Measurements from ENCODE around the gene CACYBP.

Gene CACYBP
- 52.8 to 73.0 (median 62.5) reads per million in 3 donors for total RNA-seq

DNA sequence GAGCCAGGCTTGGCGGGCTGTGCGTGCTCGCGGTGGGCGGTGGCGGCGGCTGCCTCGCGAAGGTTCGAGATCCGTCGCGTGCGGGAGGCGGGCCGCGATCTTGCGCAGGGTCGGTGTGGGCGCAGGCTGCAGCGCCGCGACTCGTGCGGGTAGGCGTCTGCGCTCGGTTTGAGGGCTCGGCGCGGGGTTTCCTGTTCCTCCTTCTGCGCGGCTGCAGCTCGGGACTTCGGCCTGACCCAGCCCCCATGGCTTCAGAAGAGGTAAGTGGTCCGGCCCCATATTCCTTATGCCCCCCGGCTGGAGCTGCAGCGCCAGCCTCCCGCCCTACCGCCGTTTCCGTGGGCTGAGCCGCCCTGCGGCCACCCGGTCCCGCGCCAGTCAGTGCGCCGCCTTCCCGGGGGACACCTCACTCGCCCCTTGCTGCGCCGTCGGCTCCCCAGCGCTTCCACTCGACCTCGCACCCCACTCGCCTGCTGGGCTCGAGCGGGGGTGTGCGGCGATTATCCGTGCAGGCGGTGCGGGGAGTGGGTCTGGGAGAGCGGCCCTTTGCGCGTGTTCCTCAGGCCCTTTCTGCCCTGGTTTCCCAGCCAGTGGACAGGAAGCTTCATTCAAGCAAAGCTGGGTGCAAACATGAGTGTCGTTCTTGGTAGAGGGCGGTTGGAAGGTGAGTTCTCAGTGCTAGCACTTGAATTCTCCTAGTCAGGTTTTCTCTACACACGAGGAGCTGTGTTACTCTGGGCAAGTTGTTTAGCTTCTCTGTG lies at the start of gene CACYBP:
Gene CACYBP (plus strand): TSS at position 12 of the 761 bp plus-strand sequence. CDS start 234 bp downstream, at position 246.
- H3K9me3 ChIP-seq (ENCODE audit: control insufficient read depth, low read length): no peaks in the 10 kb centered on the region
- peak within 1 kb of the TSS; percentile 99 for H3K27ac ChIP-seq (ENCODE audit: insufficient read depth, low read length, poor library complexity, severe bottlenecking)
- H3K27me3 ChIP-seq (replicated peaks; ENCODE audit: control insufficient read depth, insufficient read depth, low read length, poor library complexity, severe bottlenecking): no peaks in the 10 kb centered on the region
- no peak for DNase-seq
- no peaks in the 10 kb centered on the region for H3K36me3 ChIP-seq (ENCODE audit: control insufficient read depth, insufficient read depth, low read length)
- H3K4me1 ChIP-seq (ENCODE audit: control insufficient read depth, insufficient read depth, low read length, poor library complexity, severe bottlenecking): peaks cover 18% of the 10 kb centered on the region
- peak within 1 kb of the TSS; percentile 82 for H3K4me3 ChIP-seq (ENCODE audit: insufficient read depth, low read depth, low read length, poor library complexity, severe bottlenecking)

DNA sequence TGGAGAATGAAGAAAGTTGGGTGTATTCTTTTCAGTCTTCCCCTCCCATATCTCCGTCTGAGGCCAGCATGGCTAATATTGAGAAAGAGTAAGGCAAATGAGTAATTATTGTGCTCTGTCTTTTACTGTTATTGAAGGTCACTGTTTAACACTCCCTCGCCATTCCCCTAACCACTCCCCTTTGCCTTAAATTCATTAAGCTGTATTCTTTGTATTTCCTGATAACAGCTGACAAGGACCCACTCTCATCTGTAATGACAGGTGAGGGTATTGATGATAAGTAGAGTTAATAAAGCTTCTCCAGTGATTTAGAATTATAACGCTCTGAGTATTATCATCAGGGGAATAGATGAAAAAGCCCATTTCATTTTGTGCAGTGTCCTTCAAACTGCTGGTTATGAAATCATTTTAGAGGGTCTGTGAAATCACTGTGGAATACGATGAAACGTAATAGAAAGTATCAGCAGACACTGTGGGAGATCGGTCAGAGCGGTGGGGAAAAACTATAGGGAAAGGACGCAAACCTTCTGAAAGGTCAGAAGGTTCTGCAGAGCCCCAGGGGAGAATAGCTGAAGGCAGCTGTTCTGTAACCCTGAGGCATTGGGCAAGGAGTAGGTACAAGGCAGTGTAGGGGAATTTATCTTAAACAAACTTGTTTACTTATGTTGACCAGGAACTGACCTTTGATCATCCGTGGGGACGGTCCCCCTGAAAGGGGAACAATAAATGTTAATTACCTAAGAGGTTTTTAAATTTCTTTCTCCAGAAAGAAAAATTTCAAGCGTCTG lies 46.3 kb upstream of the CACYBP start:
- DNase-seq: no peak
- Histone ChIP-seq H3K9me3 (ENCODE audit: control insufficient read depth, low read length) (no peaks in the 10 kb centered on the region), H3K4me1 (ENCODE audit: control insufficient read depth, insufficient read depth, low read length, poor library complexity, severe bottlenecking) (no peaks in the 10 kb centered on the region), H3K36me3 (ENCODE audit: control insufficient read depth, insufficient read depth, low read length) (no peaks in the 10 kb centered on the region), H3K27me3 (replicated peaks; ENCODE audit: control insufficient read depth, insufficient read depth, low read length, poor library complexity, severe bottlenecking) (no peaks in the 10 kb centered on the region), H3K27ac (ENCODE audit: insufficient read depth, low read length, poor library complexity, severe bottlenecking) (no peak overlapping the region), H3K4me3 (ENCODE audit: insufficient read depth, low read depth, low read length, poor library complexity, severe bottlenecking) (no peak overlapping the region)

GRCh38 chr1:174954073-174954460 lies 45.7 kb upstream of the CACYBP start:
- H3K36me3 ChIP-seq (ENCODE audit: control insufficient read depth, insufficient read depth, low read length): no peaks in the 10 kb centered on the region
- no peaks in the 10 kb centered on the region for H3K27me3 ChIP-seq (replicated peaks; ENCODE audit: control insufficient read depth, insufficient read depth, low read length, poor library complexity, severe bottlenecking)
- no peak for DNase-seq
- H3K4me1 ChIP-seq (ENCODE audit: control insufficient read depth, insufficient read depth, low read length, poor library complexity, severe bottlenecking): no peaks in the 10 kb centered on the region
- no peaks in the 10 kb centered on the region for H3K9me3 ChIP-seq (ENCODE audit: control insufficient read depth, low read length)
- no peak overlapping the region for H3K4me3 ChIP-seq (ENCODE audit: insufficient read depth, low read depth, low read length, poor library complexity, severe bottlenecking)
- H3K27ac ChIP-seq (ENCODE audit: insufficient read depth, low read length, poor library complexity, severe bottlenecking): no peak overlapping the region

DNA sequence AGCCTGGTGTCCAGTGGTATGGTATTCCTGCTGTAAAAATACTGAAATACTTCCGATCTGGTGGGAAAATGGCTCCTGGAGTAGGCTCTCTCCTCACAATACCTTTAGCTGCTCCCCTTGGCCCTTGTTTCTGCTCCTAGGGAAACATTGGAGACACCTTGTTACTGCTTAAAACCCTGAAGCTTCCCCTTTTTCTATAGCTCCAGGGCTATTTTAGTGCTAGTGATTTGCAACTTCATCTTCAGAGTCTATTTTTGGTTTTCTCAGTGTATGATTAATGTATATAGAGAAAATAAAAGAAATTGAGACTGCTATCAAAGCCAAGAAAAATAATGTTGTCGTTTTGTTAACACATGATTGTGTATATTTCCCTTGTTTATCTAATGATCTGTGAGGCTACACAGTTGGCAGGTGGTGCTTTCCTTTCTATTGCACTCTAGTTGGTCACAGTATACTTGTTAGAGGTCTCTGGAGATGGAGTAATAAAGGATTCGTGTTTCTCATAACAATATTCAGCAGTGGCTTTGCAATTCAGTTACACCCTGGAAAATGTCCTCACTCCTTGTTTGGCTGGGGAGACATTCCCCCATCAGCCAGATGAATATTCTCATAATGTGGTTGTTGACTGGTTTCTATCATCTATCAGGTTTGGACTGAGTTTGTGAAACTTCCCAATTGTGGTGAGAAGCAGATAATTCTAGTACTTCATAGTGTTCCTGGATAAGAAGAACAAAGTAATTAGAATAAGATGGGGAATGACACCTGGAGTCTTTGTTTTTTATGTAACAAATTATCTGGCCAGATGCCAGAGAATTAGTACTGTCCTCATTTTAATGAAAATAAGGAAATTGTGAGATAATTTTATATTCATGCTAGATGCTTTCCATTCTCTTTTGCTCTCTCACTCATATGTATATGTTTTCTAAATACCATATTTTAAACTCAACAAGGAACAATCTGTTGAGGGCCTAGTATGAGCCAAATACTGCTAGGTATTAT lies 44.8 kb upstream of the CACYBP start:
- H3K4me3 ChIP-seq (ENCODE audit: insufficient read depth, low read depth, low read length, poor library complexity, severe bottlenecking): no peak overlapping the region
- no peaks in the 10 kb centered on the region for H3K9me3 ChIP-seq (ENCODE audit: control insufficient read depth, low read length)
- no peaks in the 10 kb centered on the region for H3K4me1 ChIP-seq (ENCODE audit: control insufficient read depth, insufficient read depth, low read length, poor library complexity, severe bottlenecking)
- H3K27me3 ChIP-seq (replicated peaks; ENCODE audit: control insufficient read depth, insufficient read depth, low read length, poor library complexity, severe bottlenecking): no peaks in the 10 kb centered on the region
- no peak overlapping the region for H3K27ac ChIP-seq (ENCODE audit: insufficient read depth, low read length, poor library complexity, severe bottlenecking)
- no peak for DNase-seq
- H3K36me3 ChIP-seq (ENCODE audit: control insufficient read depth, insufficient read depth, low read length): no peaks in the 10 kb centered on the region

DNA sequence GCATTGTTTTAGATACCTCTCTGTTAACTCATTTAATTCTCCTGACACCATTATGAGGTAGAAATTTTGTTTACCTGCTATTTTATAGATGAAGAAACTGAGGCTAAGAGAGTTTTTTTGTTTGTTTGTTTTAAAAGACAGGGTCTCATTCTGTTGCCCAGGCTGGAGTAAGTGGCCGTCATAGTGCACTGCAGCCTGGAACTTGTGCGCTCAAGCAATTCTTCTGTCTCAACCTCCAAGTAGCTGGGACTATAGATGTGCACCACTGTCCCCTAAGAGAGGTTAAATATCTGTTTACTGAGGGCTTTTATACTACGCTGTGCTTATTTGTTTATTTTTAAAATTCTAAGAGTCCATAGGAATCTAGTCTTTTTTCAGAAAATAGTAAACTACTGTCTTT lies 43.7 kb upstream of the CACYBP start:
- no peak for DNase-seq
- Histone ChIP-seq H3K4me3 (ENCODE audit: insufficient read depth, low read depth, low read length, poor library complexity, severe bottlenecking) (no peak overlapping the region), H3K27ac (ENCODE audit: insufficient read depth, low read length, poor library complexity, severe bottlenecking) (no peak overlapping the region), H3K9me3 (ENCODE audit: control insufficient read depth, low read length) (no peaks in the 10 kb centered on the region), H3K4me1 (ENCODE audit: control insufficient read depth, insufficient read depth, low read length, poor library complexity, severe bottlenecking) (no peaks in the 10 kb centered on the region), H3K27me3 (replicated peaks; ENCODE audit: control insufficient read depth, insufficient read depth, low read length, poor library complexity, severe bottlenecking) (no peaks in the 10 kb centered on the region), H3K36me3 (ENCODE audit: control insufficient read depth, insufficient read depth, low read length) (no peaks in the 10 kb centered on the region)

GRCh38 chr1:174956976-174957375 lies 42.8 kb upstream of the CACYBP start:
- H3K36me3 ChIP-seq (ENCODE audit: control insufficient read depth, insufficient read depth, low read length): no peaks in the 10 kb centered on the region
- no peaks in the 10 kb centered on the region for H3K4me1 ChIP-seq (ENCODE audit: control insufficient read depth, insufficient read depth, low read length, poor library complexity, severe bottlenecking)
- H3K27me3 ChIP-seq (replicated peaks; ENCODE audit: control insufficient read depth, insufficient read depth, low read length, poor library complexity, severe bottlenecking): no peaks in the 10 kb centered on the region
- H3K27ac ChIP-seq (ENCODE audit: insufficient read depth, low read length, poor library complexity, severe bottlenecking): no peak overlapping the region
- no peaks in the 10 kb centered on the region for H3K9me3 ChIP-seq (ENCODE audit: control insufficient read depth, low read length)
- DNase-seq: no peak
- no peak overlapping the region for H3K4me3 ChIP-seq (ENCODE audit: insufficient read depth, low read depth, low read length, poor library complexity, severe bottlenecking)

- DNase-seq: no peak
- Histone ChIP-seq H3K4me3 (ENCODE audit: insufficient read depth, low read depth, low read length, poor library complexity, severe bottlenecking) (no peak overlapping the region), H3K27me3 (replicated peaks; ENCODE audit: control insufficient read depth, insufficient read depth, low read length, poor library complexity, severe bottlenecking) (no peaks in the 10 kb centered on the region), H3K4me1 (ENCODE audit: control insufficient read depth, insufficient read depth, low read length, poor library complexity, severe bottlenecking) (no peaks in the 10 kb centered on the region), H3K9me3 (ENCODE audit: control insufficient read depth, low read length) (no peaks in the 10 kb centered on the region), H3K27ac (ENCODE audit: insufficient read depth, low read length, poor library complexity, severe bottlenecking) (no peak overlapping the region), H3K36me3 (ENCODE audit: control insufficient read depth, insufficient read depth, low read length) (no peaks in the 10 kb centered on the region)
Observed at GRCh38 chr1:174957829-174958228, 41.9 kb upstream of the CACYBP start.

DNA sequence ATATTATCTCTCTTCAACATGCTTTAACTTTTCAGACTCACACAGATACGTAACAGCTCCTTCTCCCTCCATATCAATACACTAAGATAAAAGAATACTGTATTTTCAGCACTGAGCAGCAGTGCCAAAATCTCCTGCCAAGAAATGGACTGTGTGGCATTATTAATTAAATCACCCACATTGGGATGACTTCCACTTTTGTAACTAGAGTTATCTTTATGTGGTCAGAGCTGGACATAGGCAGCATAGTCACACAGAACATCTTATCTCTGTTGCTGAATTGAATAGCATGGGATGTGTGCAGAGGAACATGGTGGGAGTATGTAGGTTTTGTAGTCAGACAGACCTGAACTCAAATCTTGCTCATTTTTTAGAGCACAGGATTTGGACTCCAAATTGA lies 41.4 kb upstream of the CACYBP start:
- Histone ChIP-seq H3K4me1 (ENCODE audit: control insufficient read depth, insufficient read depth, low read length, poor library complexity, severe bottlenecking) (peaks cover 4% of the 10 kb centered on the region), H3K27me3 (replicated peaks; ENCODE audit: control insufficient read depth, insufficient read depth, low read length, poor library complexity, severe bottlenecking) (no peaks in the 10 kb centered on the region)
- DNase-seq: no peak

GRCh38 chr1:174960362-174960761 lies 39.4 kb upstream of the CACYBP start:
- Histone ChIP-seq H3K36me3 (ENCODE audit: control insufficient read depth, insufficient read depth, low read length) (no peaks in the 10 kb centered on the region), H3K4me1 (ENCODE audit: control insufficient read depth, insufficient read depth, low read length, poor library complexity, severe bottlenecking) (peaks cover 18% of the 10 kb centered on the region), H3K9me3 (ENCODE audit: control insufficient read depth, low read length) (no peaks in the 10 kb centered on the region), H3K27me3 (replicated peaks; ENCODE audit: control insufficient read depth, insufficient read depth, low read length, poor library complexity, severe bottlenecking) (no peaks in the 10 kb centered on the region), H3K27ac (ENCODE audit: insufficient read depth, low read length, poor library complexity, severe bottlenecking) (no peak overlapping the region), H3K4me3 (ENCODE audit: insufficient read depth, low read depth, low read length, poor library complexity, severe bottlenecking) (no peak overlapping the region)
- no peak for DNase-seq

More for the DNA sequence above, 41.4 kb upstream of the CACYBP start:
- no peaks in the 10 kb centered on the region for H3K36me3 ChIP-seq (ENCODE audit: control insufficient read depth, insufficient read depth, low read length)
- H3K4me3 ChIP-seq (ENCODE audit: insufficient read depth, low read depth, low read length, poor library complexity, severe bottlenecking): no peak overlapping the region
- no peaks in the 10 kb centered on the region for H3K9me3 ChIP-seq (ENCODE audit: control insufficient read depth, low read length)
- no peak overlapping the region for H3K27ac ChIP-seq (ENCODE audit: insufficient read depth, low read length, poor library complexity, severe bottlenecking)

Measured in effector memory CD4-positive, alpha-beta T cell (primary cell).